DMS53 treated with DMSO at 0.1 percent for 48 hours (cell line): ENCODE measurements around the gene IGF1.
A peak's percentile ranks its signal among the peaks of the same experiment; 100 is the strongest.

Experiments used
- DNase-seq: peaks from one replicate; lab custom pipeline; 2025; ENCODE audit not compliant: unreplicated experiment; lab: John Stamatoyannopoulos, UW

IGF1 gene

DNA sequence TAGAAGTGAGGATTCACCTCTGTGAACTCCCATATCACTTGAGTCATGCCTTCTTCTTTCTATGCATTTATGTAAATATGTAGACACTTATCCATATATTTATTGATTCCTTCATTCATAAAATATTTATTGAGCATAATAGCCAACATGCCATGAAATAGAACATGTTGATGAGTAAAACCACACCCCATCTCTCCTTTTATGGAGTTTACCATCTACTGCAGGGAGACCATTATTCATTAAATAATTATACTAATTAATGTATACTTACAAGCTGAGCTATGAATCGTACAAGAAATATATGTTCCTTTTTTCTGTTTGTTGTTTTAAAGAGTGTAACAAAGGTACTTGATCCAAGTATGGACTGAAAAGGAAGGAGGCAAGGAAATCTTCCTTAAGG is 17.4 kb upstream of the IGF1 start:
- no peak for DNase-seq

- DNase-seq: no peak
These were observed 16.2 kb upstream of the IGF1 start for GRCh38 chr12:102496591-102496990.

DNA sequence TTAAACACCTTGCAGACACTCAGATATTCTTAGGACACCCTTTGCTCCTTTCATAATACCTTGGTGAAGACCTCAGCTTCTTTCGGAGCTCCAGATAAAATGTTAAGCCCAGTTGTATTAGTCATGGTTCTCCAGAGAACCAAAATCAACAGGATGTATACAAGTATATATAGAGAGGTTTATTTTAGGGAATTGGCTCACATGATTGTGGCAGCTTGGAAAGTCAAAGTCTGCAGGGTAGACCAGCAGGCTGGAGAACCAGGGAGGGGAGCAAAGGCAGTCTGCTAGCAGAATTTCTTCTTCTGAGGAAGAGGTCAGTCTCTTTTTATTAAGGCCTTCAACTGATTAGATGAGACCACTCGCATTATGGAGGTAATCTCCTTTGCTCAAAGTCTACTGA is 6.9 kb upstream of the IGF1 start:
- DNase-seq: no peak

DNA sequence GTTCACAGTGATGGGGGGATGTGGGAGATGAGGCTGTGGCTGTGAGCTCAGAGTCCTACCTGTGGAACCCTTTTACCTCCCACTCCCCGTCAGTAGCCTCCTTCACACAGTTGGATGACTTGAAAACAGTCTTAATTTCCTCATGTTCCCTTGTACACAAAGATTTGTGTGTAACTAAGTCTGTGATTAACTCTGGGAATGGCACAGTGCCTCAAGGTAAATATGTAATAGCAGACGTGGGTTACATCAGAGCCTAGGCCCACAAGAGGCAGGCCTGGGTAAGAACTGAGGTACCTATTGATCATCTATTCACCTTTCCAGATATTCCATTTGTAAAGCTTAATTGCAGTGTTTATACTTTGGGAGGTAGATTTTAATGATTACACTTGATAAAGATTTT is 5.8 kb upstream of the IGF1 start:
- DNase-seq: no peak

- peak; percentile 45 for DNase-seq
These were observed 4.1 kb upstream of the IGF1 start for GRCh38 chr12:102484428-102484958.

DNA sequence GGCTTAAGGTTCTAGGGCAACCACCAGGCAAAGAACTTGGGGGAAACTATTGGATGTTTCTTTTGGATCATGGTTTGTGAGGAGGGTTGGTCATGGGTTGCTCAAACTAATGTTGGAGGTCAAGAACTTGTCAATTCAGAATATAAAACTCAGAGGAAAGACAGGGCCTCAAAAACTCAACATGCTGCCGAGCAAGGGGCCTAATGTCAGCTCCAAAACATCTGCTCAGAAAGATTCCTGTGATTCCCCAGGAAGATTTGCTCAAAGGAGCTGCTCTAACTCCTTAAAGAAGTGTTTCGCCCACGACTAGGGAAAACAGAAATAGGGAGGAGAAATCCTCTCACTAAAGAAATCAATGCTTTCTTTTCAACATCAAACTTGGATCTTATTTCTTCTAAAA is 3.7 kb upstream of the IGF1 start:
- DNase-seq: no peak

DNA sequence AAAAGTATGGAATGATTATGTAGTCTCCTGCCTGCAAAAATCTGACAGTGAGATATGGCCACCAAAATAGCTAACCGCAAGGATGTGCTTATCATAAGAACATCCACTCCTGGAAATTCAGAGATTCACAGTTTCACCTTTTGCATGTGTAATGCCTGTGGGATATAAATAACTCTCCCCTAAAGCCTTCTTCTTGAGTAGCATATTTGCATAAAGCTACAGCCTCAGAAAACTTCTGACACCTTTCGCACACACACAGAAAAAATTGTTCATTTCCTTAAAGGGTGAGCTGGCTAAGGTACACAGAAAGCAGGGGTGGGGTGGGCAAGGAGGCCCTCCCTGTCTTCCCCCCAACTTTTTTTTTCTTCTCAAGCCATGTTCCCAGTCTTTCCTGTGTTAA is 3.1 kb upstream of the IGF1 start:
- DNase-seq: no peak

- peak; percentile 96 for DNase-seq
These were observed 1.5 kb upstream of the IGF1 start for GRCh38 chr12:102481705-102482425.

DNA sequence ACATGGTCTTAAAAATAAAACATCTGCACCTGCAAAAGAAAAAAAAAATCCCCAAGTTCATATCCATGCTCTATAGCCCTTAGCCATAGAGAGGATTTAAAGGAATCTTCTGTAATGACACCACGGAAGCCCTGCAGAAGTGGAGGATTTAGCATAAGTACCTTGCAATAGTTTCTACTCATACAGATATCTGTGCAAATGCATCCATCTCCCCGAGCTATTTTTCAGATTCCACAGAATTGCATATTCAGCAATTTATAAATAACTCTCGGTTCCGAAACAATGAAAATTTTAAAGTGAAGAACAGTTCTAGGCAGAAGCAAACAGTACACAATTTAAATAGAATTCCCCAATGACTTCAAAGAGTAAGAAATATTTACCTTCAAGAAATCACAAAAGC is 424 bp downstream of the IGF1 start:
- DNase-seq: no peak

DNA sequence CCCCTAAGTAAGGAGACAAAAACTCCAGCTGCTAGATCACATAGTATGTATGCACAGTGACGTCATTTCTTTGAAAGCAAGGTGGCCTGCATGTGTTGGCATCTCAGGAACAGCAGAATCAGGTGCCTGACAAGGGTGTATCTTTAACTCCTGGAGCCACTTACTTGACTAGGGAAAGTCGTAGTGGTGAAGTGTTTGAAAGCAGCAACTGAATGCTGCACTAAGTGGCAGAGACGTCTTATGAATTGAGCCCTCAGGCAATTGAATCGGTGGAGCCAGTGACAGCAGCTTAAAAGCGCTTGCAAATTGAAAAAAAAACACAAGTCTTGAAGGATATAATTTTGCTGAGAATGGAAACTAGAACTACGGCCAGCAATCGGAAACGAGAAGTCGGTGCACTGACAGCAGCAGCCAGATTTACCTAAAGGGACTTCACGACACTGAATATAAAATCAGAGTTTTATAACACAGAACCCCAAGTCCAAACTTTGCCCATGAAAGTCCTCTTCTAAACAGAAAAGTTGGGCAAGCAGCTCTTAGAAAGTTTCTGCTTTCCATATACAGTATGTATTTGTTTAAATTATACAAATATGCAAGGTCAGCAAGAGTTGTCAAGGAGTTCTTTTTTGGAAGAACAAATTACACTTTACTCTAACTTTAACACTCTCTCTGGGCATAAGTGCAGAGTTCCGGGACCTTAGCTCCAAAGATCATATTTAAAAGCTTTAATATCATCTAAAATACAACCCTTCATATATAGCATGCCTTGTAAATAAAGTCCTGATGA is 1.1 kb downstream of the IGF1 start:
- peak; percentile 67 for DNase-seq

DNA sequence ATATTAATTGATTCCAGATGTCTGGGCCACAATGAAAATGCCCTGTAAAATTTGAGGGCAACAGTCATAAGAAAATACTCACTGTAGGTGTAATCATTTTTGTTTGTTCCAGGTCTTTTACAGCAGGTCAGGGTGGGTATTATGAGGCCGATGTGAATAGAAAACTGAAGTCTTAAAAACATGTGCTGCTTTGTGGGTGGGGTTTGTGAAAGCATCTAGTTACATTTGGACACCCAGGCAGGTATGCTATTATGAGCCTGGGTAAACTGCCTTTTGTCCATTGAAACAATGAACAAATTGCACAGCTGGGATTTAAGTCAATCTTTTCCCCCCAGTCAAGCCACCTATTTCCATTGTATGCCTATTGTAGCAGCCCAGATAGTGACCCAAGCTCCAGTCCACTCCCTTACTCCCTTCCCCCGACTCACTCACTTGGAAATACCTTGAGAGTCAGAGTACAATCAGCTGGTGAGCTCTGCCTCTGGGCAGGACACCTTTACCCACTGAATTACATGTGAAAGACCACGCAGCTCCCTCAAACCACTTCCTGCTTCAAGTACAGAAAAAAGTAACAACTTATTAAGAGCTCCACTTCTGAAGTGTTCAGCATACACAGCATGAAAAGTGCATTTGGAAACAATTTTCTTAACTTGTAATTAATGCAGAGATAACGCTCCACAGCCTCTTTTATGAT is 1.8 kb downstream of the IGF1 start:
- DNase-seq: peak; percentile 66

DNA sequence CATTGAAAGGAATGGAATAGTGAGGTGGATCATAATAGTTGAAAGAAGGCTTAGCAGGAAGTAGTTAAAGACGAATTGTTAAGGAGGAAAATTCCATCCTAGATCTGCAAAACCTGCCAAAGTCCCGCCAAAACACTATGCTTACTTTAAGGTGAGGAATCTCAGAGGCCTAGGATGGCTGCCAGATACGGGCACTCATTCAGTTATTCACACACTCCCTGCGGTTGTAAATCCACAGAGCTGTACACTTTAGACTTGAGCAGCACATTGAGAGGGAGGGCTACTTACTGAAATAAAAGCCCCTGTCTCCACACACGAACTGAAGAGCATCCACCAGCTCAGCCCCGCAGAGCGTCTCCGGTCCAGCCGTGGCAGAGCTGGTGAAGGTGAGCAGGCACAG is 5.0 kb downstream of the IGF1 start:
- no peak for DNase-seq

DNA sequence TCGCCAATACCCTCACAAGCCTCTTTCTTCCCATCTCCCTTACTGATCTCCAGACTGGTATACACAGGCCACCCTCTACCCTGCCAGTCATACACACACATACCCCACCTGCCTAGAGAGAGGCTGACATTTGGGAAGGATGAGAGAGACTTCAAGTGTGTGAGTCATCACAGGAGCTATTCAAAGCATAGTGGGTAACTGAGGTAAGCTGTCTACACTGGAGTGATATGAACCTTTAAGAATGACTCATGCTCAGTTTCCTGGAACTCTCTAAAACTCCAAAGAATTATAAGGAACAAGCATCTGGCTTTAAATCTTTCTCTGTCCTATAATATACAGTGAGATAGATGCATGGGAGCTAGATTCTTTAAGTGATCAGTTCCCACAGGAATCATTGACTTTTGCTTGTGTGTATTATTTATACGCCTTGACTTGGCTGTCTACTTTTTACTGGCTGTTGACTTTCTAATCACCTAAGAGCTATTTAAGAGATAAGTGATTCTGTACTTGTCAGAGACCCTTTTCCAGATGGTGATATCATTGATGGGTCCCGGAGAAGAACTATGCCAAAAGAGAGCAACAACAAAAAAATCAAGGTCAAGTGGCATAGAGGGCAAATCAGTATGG is 5.8 kb downstream of the IGF1 start:
- DNase-seq: peak; percentile 98

GRCh38 chr12:102472496-102472895 is 7.9 kb downstream of the IGF1 start:
- no peak for DNase-seq

- no peak for DNase-seq
These were observed 8.8 kb downstream of the IGF1 start for GRCh38 chr12:102471556-102471955.

- DNase-seq: no peak
These were observed 9.4 kb downstream of the IGF1 start for GRCh38 chr12:102470945-102471344.

DNA sequence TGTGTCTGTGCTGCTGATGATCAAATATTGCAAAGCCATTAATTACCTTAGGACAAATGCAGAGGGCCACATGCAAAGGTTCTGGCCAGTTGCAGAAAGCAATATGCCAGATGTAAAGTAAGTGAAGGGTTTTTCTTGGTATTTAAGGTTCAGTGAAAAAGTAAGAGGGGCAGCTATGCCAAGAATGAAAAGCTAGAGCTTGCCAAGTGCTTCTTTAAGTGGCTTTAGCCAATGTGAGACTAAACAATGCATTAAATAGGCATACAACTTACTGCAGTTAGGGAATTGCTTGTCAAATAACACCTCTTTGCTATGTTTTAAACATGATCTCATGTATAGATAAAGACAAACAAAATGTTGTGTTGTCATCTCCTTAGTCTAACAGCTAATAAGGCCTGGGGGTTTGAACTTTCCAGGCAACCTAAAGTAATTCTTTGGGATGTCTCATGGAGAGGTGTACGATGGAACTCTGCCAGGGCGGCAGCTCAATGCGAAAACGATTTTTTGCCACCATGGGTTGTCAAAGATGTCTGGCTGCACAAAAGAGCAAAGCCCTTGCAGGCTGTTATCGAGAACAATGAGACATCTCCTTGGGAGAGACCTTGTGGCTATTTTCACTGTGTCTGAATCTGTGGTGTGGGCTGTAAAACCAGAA is 12.0 kb downstream of the IGF1 start:
- DNase-seq: peak; percentile 75

GRCh38 chr12:102465762-102466560 is 14.4 kb downstream of the IGF1 start:
- DNase-seq: no peak

GRCh38 chr12:102463659-102464249 is 16.6 kb downstream of the IGF1 start:
- no peak for DNase-seq
